Measurements from ENCODE around the gene DEPDC4.
"Not testable (repeated sequence)": the region's sequence is repeated elsewhere in the genome, so short reads cannot be mapped to it uniquely, and the experiment has no call there.

The DEPDC4 gene

DNA sequence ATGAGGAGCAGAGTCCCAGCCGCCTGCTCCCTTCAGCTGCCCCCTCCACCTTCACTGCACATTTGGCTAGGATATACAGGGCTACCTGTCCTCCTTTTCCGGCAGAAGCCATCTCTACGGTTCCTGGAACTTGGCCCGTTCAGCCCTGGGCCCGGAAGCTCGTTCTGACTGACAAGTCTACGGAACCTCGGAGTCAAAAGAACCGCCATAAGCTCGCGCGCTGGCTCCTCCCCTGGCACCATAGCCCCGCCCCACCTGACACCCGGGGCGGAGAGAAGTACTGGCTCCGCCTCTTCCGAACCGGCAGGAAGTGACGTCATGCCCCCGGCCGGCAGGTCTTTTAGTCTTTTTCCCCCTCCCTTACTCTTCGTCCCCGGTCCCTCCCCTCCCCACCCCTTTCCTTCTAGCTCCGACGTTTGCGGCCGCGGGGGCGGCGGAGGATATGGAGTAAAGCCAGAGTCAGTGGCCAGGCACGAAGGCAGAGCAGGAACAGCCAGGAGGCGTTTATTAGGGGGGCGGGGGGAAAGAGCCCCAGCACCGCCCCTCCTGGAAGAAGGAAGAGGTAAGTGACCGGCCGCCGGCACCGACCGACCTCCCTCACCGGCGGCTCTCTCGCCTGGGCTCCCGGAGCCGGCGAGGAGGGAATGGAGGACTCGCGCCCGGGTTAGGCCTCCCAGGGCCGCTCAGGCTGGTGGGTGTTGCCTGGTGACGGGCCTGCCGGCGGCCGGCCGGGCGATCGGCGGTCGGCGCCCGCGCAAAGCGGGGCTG is at the start of gene DEPDC4, which contains the start of gene SCYL2:
Gene DEPDC4 (minus strand): TSS at position 245 of the 768 bp plus-strand sequence. CDS start 3 bp downstream, at position 242.
Gene SCYL2 (plus strand): TSS at position 343 of the 768 bp plus-strand sequence. CDS start 15,794 bp downstream, outside the sequence.
- peak; percentile 90 for DNase-seq
- H2AFZ ChIP-seq (ENCODE audit: low read length) = peak within 1 kb of the TSS; percentile 91
- peaks cover 16% of the 10 kb centered on the region for H3K4me1 ChIP-seq (ENCODE audit: low read length)
- peak within 1 kb of the TSS; percentile 91 for H3K27ac ChIP-seq (ENCODE audit: low read length)
- H3K4me3 ChIP-seq (ENCODE audit: low read length) = peak within 1 kb of the TSS; percentile 80
- no peaks in the 10 kb centered on the region for H3K36me3 ChIP-seq (replicated peaks; ENCODE audit: insufficient read depth, low read length)
- H3K9ac ChIP-seq (ENCODE audit: low read length) = peak within 1 kb of the TSS; percentile 92
- no peaks in the 10 kb centered on the region for H4K20me1 ChIP-seq (ENCODE audit: insufficient read depth, low read length)
- H3K9me2 ChIP-seq (replicated peaks; ENCODE audit: insufficient read depth, low read length) = no peaks in the 10 kb centered on the region
- H3K4me2 ChIP-seq (ENCODE audit: low read depth, low read length) = peak within 1 kb of the TSS; percentile 77
- H3K9me3 ChIP-seq (replicated peaks; ENCODE audit: insufficient read depth, low read length) = no peaks in the 10 kb centered on the region
- TF ChIP-seq, protein P1, sequence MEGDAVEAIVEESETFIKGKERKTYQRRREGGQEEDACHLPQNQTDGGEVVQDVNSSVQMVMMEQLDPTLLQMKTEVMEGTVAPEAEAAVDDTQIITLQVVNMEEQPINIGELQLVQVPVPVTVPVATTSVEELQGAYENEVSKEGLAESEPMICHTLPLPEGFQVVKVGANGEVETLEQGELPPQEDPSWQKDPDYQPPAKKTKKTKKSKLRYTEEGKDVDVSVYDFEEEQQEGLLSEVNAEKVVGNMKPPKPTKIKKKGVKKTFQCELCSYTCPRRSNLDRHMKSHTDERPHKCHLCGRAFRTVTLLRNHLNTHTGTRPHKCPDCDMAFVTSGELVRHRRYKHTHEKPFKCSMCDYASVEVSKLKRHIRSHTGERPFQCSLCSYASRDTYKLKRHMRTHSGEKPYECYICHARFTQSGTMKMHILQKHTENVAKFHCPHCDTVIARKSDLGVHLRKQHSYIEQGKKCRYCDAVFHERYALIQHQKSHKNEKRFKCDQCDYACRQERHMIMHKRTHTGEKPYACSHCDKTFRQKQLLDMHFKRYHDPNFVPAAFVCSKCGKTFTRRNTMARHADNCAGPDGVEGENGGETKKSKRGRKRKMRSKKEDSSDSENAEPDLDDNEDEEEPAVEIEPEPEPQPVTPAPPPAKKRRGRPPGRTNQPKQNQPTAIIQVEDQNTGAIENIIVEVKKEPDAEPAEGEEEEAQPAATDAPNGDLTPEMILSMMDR (IDR thresholded peaks at IDR 0.05; ENCODE audit: low read length) = no peak
- TF ChIP-seq EZH2 (optimal IDR thresholded peaks at IDR 0.05; ENCODE audit: low read depth, low read length) (no peak), EZH2phosphoT487 (IDR thresholded peaks at IDR 0.05; ENCODE audit: low read length) (no peak)
- H3F3A ChIP-seq (ENCODE audit: insufficient read depth, low read length) = peaks cover 10% of the 10 kb centered on the region; the same call in 1 of the 2 replicates
- peaks cover 47% of the 10 kb centered on the region for H3K79me2 ChIP-seq (ENCODE audit: low read length)
- H3K27me3 ChIP-seq (replicated peaks; ENCODE audit: insufficient read depth, low read length) = no peaks in the 10 kb centered on the region

DNA sequence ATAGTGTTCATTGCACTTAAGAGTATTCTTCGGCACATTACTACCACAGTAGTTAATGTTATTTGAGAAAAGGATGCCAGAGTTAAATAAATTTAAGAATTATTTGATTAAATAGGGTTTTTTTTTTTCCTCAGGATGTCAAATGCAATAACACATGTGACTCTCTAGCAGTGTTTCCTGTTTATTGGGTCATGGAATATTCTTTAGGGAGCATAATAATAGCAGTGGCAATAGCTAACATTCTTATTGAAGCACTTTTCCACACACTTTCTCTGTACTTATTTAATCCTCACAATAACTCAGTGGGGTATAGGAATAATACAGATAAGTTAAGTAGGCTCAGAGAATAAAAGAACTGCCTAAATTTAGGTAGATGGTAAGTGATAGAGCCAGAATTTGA is 44.4 kb upstream of the DEPDC4 start:
- Histone ChIP-seq H3K9ac (ENCODE audit: low read length) (no peak overlapping the region), H3K27me3 (replicated peaks; ENCODE audit: insufficient read depth, low read length) (no peaks in the 10 kb centered on the region), H3K4me2 (ENCODE audit: low read depth, low read length) (no peak overlapping the region), H3F3A (ENCODE audit: insufficient read depth, low read length) (no peaks in the 10 kb centered on the region), H3K9me2 (replicated peaks; ENCODE audit: insufficient read depth, low read length) (no peaks in the 10 kb centered on the region), H3K36me3 (replicated peaks; ENCODE audit: insufficient read depth, low read length) (no peaks in the 10 kb centered on the region), H4K20me1 (ENCODE audit: insufficient read depth, low read length) (no peaks in the 10 kb centered on the region), H3K4me1 (ENCODE audit: low read length) (0 out of 2 replicates have a peak, but pooled peaks cover 3% of the 10 kb centered on the region), H2AFZ (ENCODE audit: low read length) (no peak overlapping the region), H3K27ac (ENCODE audit: low read length) (no peak overlapping the region), H3K9me3 (replicated peaks; ENCODE audit: insufficient read depth, low read length) (no peaks in the 10 kb centered on the region), H3K79me2 (ENCODE audit: low read length) (no peaks in the 10 kb centered on the region), H3K4me3 (ENCODE audit: low read length) (no peak overlapping the region)
- DNase-seq = no peak
- TF ChIP-seq, protein P1 (IDR thresholded peaks at IDR 0.05; ENCODE audit: low read length) = no peak
- TF ChIP-seq EZH2 (optimal IDR thresholded peaks at IDR 0.05; ENCODE audit: low read depth, low read length) (no peak), EZH2phosphoT487 (IDR thresholded peaks at IDR 0.05; ENCODE audit: low read length) (no peak)

DNA sequence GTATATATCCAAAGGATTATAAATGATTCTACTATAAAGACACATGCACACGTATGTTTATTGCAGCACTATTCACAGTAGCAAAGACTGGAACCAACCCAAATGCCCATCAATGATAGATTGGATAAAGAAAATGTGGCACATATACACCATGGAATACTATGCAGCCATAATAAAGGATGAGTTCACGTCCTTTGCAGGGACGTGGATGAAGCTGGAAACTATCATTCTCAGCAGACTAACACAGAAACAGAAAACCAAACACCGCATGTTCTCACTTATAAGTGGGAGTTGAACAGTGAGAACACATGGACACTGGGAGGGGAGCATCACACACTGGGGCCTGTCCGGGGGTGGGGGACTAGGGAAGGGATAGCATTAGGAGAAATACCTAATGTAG is 41.3 kb upstream of the DEPDC4 start:
- not testable (repeated sequence) for H4K20me1 ChIP-seq (ENCODE audit: insufficient read depth, low read length); DNase-seq; H3K27me3 ChIP-seq (replicated peaks; ENCODE audit: insufficient read depth, low read length); H3K4me1 ChIP-seq (ENCODE audit: low read length); H3K9me3 ChIP-seq (replicated peaks; ENCODE audit: insufficient read depth, low read length); H3K4me3 ChIP-seq (ENCODE audit: low read length); H3K9me2 ChIP-seq (replicated peaks; ENCODE audit: insufficient read depth, low read length); H3K9ac ChIP-seq (ENCODE audit: low read length); H2AFZ ChIP-seq (ENCODE audit: low read length); H3K27ac ChIP-seq (ENCODE audit: low read length); H3F3A ChIP-seq (ENCODE audit: insufficient read depth, low read length); H3K36me3 ChIP-seq (replicated peaks; ENCODE audit: insufficient read depth, low read length); H3K4me2 ChIP-seq (ENCODE audit: low read depth, low read length); H3K79me2 ChIP-seq (ENCODE audit: low read length)

DNA sequence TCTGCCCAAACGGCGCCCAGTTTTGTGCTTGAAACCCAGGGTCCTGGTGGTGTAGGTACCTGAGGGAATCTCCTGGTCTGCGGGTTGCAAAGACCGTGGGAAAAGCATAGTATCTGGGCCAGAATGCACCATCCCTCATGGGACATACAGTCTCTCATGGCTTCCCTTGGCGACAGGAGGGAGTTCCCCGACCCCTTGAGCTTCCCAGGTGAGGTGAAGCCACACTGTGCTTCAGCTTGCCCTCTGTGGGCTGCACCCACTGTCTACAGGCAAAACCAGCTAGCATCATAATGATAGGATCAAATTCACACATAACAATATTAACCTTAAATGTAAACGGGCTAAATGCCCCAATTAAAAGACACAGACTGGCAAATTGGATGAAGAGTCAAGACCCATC is 37.5 kb upstream of the DEPDC4 start:
- H3K4me1 ChIP-seq (ENCODE audit: low read length); H3K4me2 ChIP-seq (ENCODE audit: low read depth, low read length); H3K36me3 ChIP-seq (replicated peaks; ENCODE audit: insufficient read depth, low read length); H3K4me3 ChIP-seq (ENCODE audit: low read length); H3F3A ChIP-seq (ENCODE audit: insufficient read depth, low read length); H3K9me2 ChIP-seq (replicated peaks; ENCODE audit: insufficient read depth, low read length); H3K79me2 ChIP-seq (ENCODE audit: low read length); H3K9me3 ChIP-seq (replicated peaks; ENCODE audit: insufficient read depth, low read length); H3K9ac ChIP-seq (ENCODE audit: low read length); H4K20me1 ChIP-seq (ENCODE audit: insufficient read depth, low read length); H3K27me3 ChIP-seq (replicated peaks; ENCODE audit: insufficient read depth, low read length); DNase-seq; H2AFZ ChIP-seq (ENCODE audit: low read length); H3K27ac ChIP-seq (ENCODE audit: low read length): not testable (repeated sequence)

Measured in MM.1S (cell line).